DND-41 (cell line): ENCODE results near the gene CERK.

Experiments used
- CTCF ChIP-seq: IDR thresholded peaks from 2 replicates; pipeline ENCODE4 v1.5.1; 2012; ENCODE audit warnings: borderline replicate concordance, low read length, moderate library complexity, mild to moderate bottlenecking; ENCODE audit not compliant: poor library complexity, severe bottlenecking; ENCODE audit errors: extremely low read depth
- EZH2 ChIP-seq: IDR thresholded peaks from 3 replicates; pipeline ENCODE4 v1.6.1; 2012; ENCODE audit warnings: borderline replicate concordance, low read depth, mild to moderate bottlenecking, moderate library complexity, low read length, inconsistent platforms; ENCODE audit not compliant: severe bottlenecking

- no peak for TF ChIP-seq CTCF
- no peak for TF ChIP-seq EZH2
These were observed 16.5 kb downstream of the CERK start for GRCh38 chr22:46721501-46722085.
